SKM-1 treated with dmso at 0.1 percent for 144 hours (cell line): ENCODE results near the gene ITSN1.

Experiments
- DNase-seq: peaks from one replicate; lab custom pipeline; 2025; ENCODE audit not compliant: unreplicated experiment; lab: John Stamatoyannopoulos, UW

The ITSN1 gene

GRCh38 chr21:33945652-33946270 is 303.5 kb downstream of the ITSN1 start:
- no peak for DNase-seq

GRCh38 chr21:33947451-33948095 is 305.3 kb downstream of the ITSN1 start:
- DNase-seq = no peak

- no peak for DNase-seq
Observed at GRCh38 chr21:33948096-33948950, 306.0 kb downstream of the ITSN1 start.

GRCh38 chr21:33948951-33949444 is 306.7 kb downstream of the ITSN1 start:
- no peak for DNase-seq
